GM12891 (cell line): Measurements from ENCODE around the gene NRXN3.
"Not testable (repeated sequence)": the region's sequence is repeated elsewhere in the genome, so short reads cannot be mapped to it uniquely, and the experiment has no call there.

Experiments used
- DNase-seq: peaks from one replicate; pipeline ENCODE4 v3.0.0; 2011; ENCODE audit warnings: low spot score; ENCODE audit not compliant: insufficient read length
- FAIRE-seq: peaks from 2 replicates; lab custom pipeline; 2011; peaks lifted over from hg19 to GRCh38; lab: Jason Lieb, UNC
- PAX5 ChIP-seq: IDR thresholded peaks from 2 replicates; pipeline ENCODE4 v1.6.1; 2011; ENCODE audit warnings: low read length, moderate library complexity, mild to moderate bottlenecking; ENCODE audit not compliant: insufficient read depth, severe bottlenecking
- POLR2A ChIP-seq: IDR thresholded peaks from 2 replicates; pipeline ENCODE4 v1.6.1; 2011; ENCODE audit warnings: low read depth, low read length, control low read depth
- POLR2AphosphoS5 ChIP-seq: IDR thresholded peaks from 2 replicates; pipeline ENCODE4 v1.6.1; 2011; ENCODE audit warnings: low read depth, low read length, control low read depth
- POU2F2 ChIP-seq: IDR thresholded peaks from 2 replicates; pipeline ENCODE4 v1.6.1; 2011; ENCODE audit warnings: low read depth, mild to moderate bottlenecking, control low read depth, low read length, moderate library complexity
- SPI1 ChIP-seq: IDR thresholded peaks from 2 replicates; pipeline ENCODE4 v1.6.1; 2011; ENCODE audit warnings: low read depth, low read length, control low read depth
- TAF1 ChIP-seq: IDR thresholded peaks from 2 replicates; pipeline ENCODE4 v1.6.1; 2011; ENCODE audit warnings: low read depth, low read length, control low read depth

Gene NRXN3

GRCh38 chr14:78405079-78405856 lies 235.1 kb downstream of the NRXN3 start:
- DNase-seq (no peak), FAIRE-seq (no peak)
- TF ChIP-seq POLR2A (no peak), POU2F2 (no peak), POLR2AphosphoS5 (no peak), SPI1 (no peak), TAF1 (no peak), PAX5 (no peak)

GRCh38 chr14:78412475-78412874 lies 242.3 kb downstream of the NRXN3 start:
- FAIRE-seq (no peak), DNase-seq (no peak)
- no peak for TF ChIP-seq TAF1
- TF ChIP-seq POU2F2 = no peak
- no peak for TF ChIP-seq PAX5
- TF ChIP-seq POLR2A = no peak
- no peak for TF ChIP-seq SPI1
- TF ChIP-seq POLR2AphosphoS5 = no peak

DNA sequence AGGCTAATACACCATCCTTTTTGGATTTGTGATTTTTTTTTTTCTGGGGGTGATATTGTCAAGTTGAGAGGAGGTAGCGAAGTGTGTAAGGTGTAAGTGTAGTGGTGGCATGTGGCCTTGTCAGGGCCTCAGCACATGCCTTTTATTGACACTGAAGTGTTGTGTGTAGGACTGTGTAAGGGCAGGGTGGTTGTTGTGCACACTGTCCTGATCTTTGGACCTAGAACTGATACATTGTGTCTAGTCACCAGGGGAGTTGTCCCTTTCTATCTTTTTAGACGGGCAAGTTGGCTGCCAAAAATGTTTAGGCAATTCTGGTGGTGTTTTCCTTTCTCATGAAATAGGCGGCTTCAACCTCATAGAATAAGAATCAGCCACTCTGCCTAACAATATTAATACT lies 244.0 kb downstream of the NRXN3 start:
- DNase-seq = no peak
- TF ChIP-seq POU2F2 = no peak
- no peak for TF ChIP-seq TAF1
- no peak for TF ChIP-seq POLR2A
- no peak for TF ChIP-seq SPI1
- no peak for FAIRE-seq

GRCh38 chr14:78417532-78417931 lies 247.4 kb downstream of the NRXN3 start:
- TF ChIP-seq PAX5 = no peak
- DNase-seq (no peak), FAIRE-seq (no peak)

DNA sequence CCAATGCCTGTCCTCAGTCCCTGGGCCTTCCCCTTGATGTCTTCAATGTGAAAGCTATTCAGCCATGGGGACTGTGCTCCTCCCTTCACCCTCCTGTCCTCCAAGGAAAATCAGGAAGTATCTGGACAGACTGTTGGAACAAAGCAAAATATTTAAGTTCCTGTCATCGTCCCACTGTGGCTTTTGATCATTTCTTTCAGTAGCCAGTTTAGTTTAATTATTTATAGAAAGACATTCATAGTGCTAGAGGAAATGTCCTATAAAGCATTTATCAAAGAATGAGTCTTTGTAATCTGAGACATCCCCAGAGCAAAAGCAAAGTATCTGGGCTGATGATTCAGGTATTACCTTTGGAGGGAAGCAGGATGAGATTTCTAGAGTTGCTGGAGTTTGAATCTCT lies 254.1 kb downstream of the NRXN3 start:
- TF ChIP-seq PAX5 = no peak
- no peak for TF ChIP-seq SPI1
- TF ChIP-seq POU2F2 = no peak
- TF ChIP-seq POLR2A = no peak
- TF ChIP-seq POLR2AphosphoS5 = no peak
- TF ChIP-seq TAF1 = no peak
- DNase-seq = no peak
- FAIRE-seq = no peak

DNA sequence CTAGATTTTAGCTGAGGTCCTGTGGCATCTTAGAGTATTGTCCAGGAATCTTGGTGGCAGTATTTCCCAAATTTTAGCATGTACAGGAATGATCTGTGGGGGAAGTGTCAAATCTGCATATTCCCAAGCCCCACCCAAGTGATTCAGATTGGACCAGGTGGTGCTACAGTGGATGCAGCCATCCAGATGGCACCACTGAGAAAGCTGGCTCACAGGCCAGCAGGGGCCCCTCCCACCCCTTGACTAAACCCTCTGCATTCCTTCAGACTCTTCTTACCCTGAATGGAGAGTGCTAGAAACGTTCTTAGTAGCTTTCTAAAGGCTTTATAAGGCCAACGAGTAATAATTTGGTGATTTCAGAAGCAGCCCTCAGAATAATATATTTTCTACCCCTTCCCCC lies 255.2 kb downstream of the NRXN3 start:
- DNase-seq = no peak
- no peak for TF ChIP-seq PAX5
- TF ChIP-seq POLR2A = no peak
- TF ChIP-seq TAF1 = no peak
- no peak for TF ChIP-seq POU2F2
- no peak for TF ChIP-seq POLR2AphosphoS5
- TF ChIP-seq SPI1 = no peak
- no peak for FAIRE-seq

DNA sequence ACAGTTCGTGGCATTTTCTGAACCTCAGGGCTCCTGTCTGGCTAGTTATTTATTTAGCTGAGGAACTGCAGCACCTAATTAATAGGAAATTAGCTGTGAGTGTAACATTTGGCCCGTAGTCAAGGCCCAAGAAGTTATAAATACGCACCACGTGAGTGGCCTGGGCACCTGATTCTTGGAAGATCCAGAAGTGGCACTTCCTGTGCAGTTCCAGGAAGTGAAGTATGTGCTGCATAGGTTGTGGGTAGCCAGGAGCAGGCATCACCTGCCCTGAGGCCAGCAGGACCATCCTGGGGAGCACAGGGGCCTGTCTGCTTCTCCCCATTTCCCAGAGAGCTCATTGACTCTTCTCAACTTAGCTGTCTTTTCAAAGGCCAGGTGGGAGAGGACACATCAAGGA lies 255.6 kb downstream of the NRXN3 start:
- FAIRE-seq = no peak
- TF ChIP-seq TAF1 (no peak), SPI1 (no peak)
- no peak for DNase-seq

- TF ChIP-seq POLR2AphosphoS5 = no peak
- no peak for TF ChIP-seq PAX5
- no peak for TF ChIP-seq TAF1
- TF ChIP-seq POU2F2 = no peak
- no peak for TF ChIP-seq SPI1
- TF ChIP-seq POLR2A = no peak
- FAIRE-seq = no peak
- DNase-seq = no peak
Observed at GRCh38 chr14:78432046-78432445, 261.9 kb downstream of the NRXN3 start.

DNA sequence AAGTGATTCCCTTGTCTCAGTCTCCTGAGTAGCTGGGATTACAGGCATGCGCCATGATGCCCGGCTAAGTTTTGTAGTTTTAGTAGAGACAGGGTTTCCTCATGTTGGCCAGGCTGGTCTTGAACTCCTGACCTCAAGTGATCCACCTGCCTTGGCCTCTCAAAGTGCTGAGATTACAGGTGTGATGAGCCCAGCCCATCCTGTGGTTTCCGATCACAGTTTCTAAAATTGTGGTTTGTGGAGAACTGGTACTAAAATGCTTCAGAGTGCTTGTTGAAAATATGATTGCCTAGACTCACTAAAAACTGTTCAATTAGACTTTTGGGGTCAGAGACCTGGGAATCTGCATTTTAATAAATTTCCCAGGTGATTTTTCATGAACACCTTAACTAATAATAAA lies 267.3 kb downstream of the NRXN3 start:
- FAIRE-seq, DNase-seq: not testable (repeated sequence)

DNA sequence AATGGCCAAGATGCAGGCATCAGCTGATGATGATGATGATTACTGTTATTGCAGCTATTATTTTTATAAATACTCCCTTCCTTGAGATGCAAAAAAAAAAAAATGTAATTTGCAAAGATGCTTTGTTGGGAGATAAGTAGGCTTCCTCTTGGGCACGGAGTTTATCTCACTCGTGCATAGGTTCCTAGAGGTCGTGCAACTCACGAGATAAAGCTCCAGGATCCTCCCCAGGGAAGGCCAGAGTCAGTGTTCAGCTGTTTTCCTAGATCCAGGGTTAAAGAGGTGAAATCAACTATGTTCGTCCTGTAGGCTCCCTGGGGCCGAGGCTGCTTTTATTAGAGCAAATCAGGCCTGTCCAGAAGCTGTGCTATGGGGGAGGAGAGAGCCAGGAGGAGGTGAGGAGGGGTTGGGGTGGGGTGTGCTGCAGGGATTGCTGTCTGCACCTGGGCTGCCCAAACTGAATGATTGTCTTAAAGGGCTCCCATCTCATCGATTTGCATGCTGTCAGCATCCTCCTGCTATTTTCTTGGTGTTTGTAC lies 270.3 kb downstream of the NRXN3 start:
- FAIRE-seq (no peak), DNase-seq (no peak)
- TF ChIP-seq SPI1 (no peak), POLR2A (no peak), POLR2AphosphoS5 (no peak), TAF1 (no peak), POU2F2 (no peak), PAX5 (no peak)

- FAIRE-seq (no peak), DNase-seq (no peak)
- TF ChIP-seq TAF1 (no peak), POLR2A (no peak), POU2F2 (no peak), PAX5 (no peak), SPI1 (no peak), POLR2AphosphoS5 (no peak)
Observed at GRCh38 chr14:78443834-78444233, 273.7 kb downstream of the NRXN3 start.
